Astrocyte (in vitro differentiated cells and primary cell): ENCODE measurements around the gene DROSHA. TPM values are rescaled to one million over a fixed set of nuclear protein-coding genes. Genes with fewer than 3 reads are reported as not detected.

Experiments used
- DNase-seq: peaks from one replicate; pipeline ENCODE4 v3.0.0-alpha.2; 2010; ENCODE audit warnings: low read depth
- FAIRE-seq: peaks from 2 replicates; lab custom pipeline; 2011; peaks lifted over from hg19 to GRCh38; lab: Jason Lieb, UNC
- H2AFZ ChIP-seq: 2 replicates; pipeline ENCODE4 v1.6.0; 2012; ENCODE audit warnings: low read depth, low read length, inconsistent platforms
- H3K27ac ChIP-seq: 2 replicates; pipeline ENCODE4 v1.5.1; 2011; ENCODE audit warnings: low read depth, low read length, inconsistent platforms
- H3K27me3 ChIP-seq: 2 replicates; pipeline ENCODE4 v1.6.0; 2011; ENCODE audit warnings: low read length, inconsistent platforms; ENCODE audit not compliant: insufficient read depth
- H3K36me3 ChIP-seq: 2 replicates; pipeline ENCODE4 v1.5.1; 2011; ENCODE audit warnings: low read length, inconsistent platforms; ENCODE audit not compliant: insufficient read depth
- H3K4me1 ChIP-seq: 2 replicates; pipeline ENCODE4 v1.5.1; 2011; ENCODE audit warnings: low read length, inconsistent platforms; ENCODE audit not compliant: insufficient read depth
- H3K4me2 ChIP-seq: 2 replicates; pipeline ENCODE4 v1.6.0; 2012; ENCODE audit warnings: low read length, inconsistent platforms
- H3K4me3 ChIP-seq: 2 replicates; pipeline ENCODE4 v1.5.1; 2011; ENCODE audit warnings: low read depth, mild to moderate bottlenecking, low read length, inconsistent platforms; ENCODE audit not compliant: insufficient read depth
- H3K79me2 ChIP-seq: 2 replicates; pipeline ENCODE4 v1.6.0; 2012; ENCODE audit warnings: mild to moderate bottlenecking, low read length, inconsistent platforms; ENCODE audit not compliant: insufficient read depth
- H3K9ac ChIP-seq: 2 replicates; pipeline ENCODE4 v1.6.0; 2012; ENCODE audit warnings: mild to moderate bottlenecking, low read length, inconsistent platforms
- H3K9me3 ChIP-seq: 2 replicates; pipeline ENCODE4 v1.5.1; 2012; ENCODE audit warnings: low read depth, mild to moderate bottlenecking, low read length, inconsistent platforms; ENCODE audit not compliant: insufficient read depth
- H4K20me1 ChIP-seq: 2 replicates; pipeline ENCODE4 v1.6.0; 2012; ENCODE audit warnings: low read length, inconsistent platforms; ENCODE audit not compliant: insufficient read depth
- H3K27ac Mint-ChIP-seq: one replicate; pipeline ENCODE4 v1.8.0; 2021; ENCODE audit warnings: mild to moderate bottlenecking, mixed read lengths; ENCODE audit not compliant: unreplicated experiment
- H3K27me3 Mint-ChIP-seq: one replicate; pipeline ENCODE4 v1.8.0; 2021; ENCODE audit warnings: low read depth, mixed read lengths; ENCODE audit not compliant: unreplicated experiment
- H3K36me3 Mint-ChIP-seq: one replicate; pipeline ENCODE4 v1.8.0; 2021; ENCODE audit warnings: low read depth, mixed read lengths; ENCODE audit not compliant: unreplicated experiment
- H3K4me1 Mint-ChIP-seq: one replicate; pipeline ENCODE4 v1.8.0; 2021; ENCODE audit warnings: low read depth, mixed read lengths; ENCODE audit not compliant: unreplicated experiment
- H3K4me3 Mint-ChIP-seq: one replicate; pipeline ENCODE4 v1.8.0; 2021; ENCODE audit warnings: mild to moderate bottlenecking, moderate library complexity, mixed read lengths; ENCODE audit not compliant: unreplicated experiment
- H3K9me3 Mint-ChIP-seq: one replicate; pipeline ENCODE4 v1.8.0; 2021; ENCODE audit warnings: mild to moderate bottlenecking, mixed read lengths; ENCODE audit not compliant: unreplicated experiment
- CTCF ChIP-seq: IDR thresholded peaks from 2 replicates; pipeline ENCODE4 v1.5.1; 2011; ENCODE audit warnings: low read depth, mild to moderate bottlenecking, inconsistent platforms, low read length, moderate library complexity; ENCODE audit not compliant: insufficient read depth
- EZH2 ChIP-seq: IDR thresholded peaks from 2 replicates; pipeline ENCODE4 v1.6.1; 2012; ENCODE audit warnings: mild to moderate bottlenecking, low read length, inconsistent platforms; ENCODE audit not compliant: insufficient read depth
- total RNA-seq: library from RNA; stranded (reverse); gene quantifications from 2 replicates; pipeline ENCODE4 v1.2.1, GENCODE V29; 2021

The DROSHA gene
- total RNA-seq, 1 donor from 2014 or later = 50.6 TPM

GRCh38 chr5:31453522-31453921, 78.4 kb downstream of the DROSHA start:
- H3K9me3 Mint-ChIP-seq = peaks cover 8% of the 10 kb centered on the region
- FAIRE-seq (no peak), DNase-seq (no peak)
- no peaks in the 10 kb centered on the region for H3K27me3 ChIP-seq
- H3K36me3 Mint-ChIP-seq = peaks cover 34% of the 10 kb centered on the region
- H3K4me2 ChIP-seq = no peak overlapping the region
- no peaks in the 10 kb centered on the region for H3K27me3 Mint-ChIP-seq
- no peaks in the 10 kb centered on the region for H4K20me1 ChIP-seq
- H2AFZ ChIP-seq = no peak overlapping the region
- H3K9ac ChIP-seq = no peak overlapping the region
- no peaks in the 10 kb centered on the region for H3K79me2 ChIP-seq
- H3K4me1 ChIP-seq = no peaks in the 10 kb centered on the region
- no peak overlapping the region for H3K4me3 ChIP-seq
- no peak for TF ChIP-seq EZH2
- TF ChIP-seq CTCF = no peak
- H3K36me3 ChIP-seq = peaks cover 8% of the 10 kb centered on the region
- no peak overlapping the region for H3K27ac Mint-ChIP-seq
- H3K27ac ChIP-seq = no peak overlapping the region
- no peaks in the 10 kb centered on the region for H3K9me3 ChIP-seq
- no peaks in the 10 kb centered on the region for H3K4me1 Mint-ChIP-seq
- no peak overlapping the region for H3K4me3 Mint-ChIP-seq

- Mint-ChIP-seq H3K9me3 (peaks cover 8% of the 10 kb centered on the region), H3K4me3 (no peak overlapping the region), H3K27me3 (no peaks in the 10 kb centered on the region), H3K27ac (no peak overlapping the region), H3K36me3 (peaks cover 33% of the 10 kb centered on the region), H3K4me1 (no peaks in the 10 kb centered on the region)
- Histone ChIP-seq H3K9me3 (no peaks in the 10 kb centered on the region), H3K4me1 (no peaks in the 10 kb centered on the region), H3K4me3 (no peak overlapping the region), H3K9ac (no peak overlapping the region), H3K27me3 (no peaks in the 10 kb centered on the region), H3K27ac (no peak overlapping the region), H4K20me1 (no peaks in the 10 kb centered on the region), H3K4me2 (no peak overlapping the region), H2AFZ (no peak overlapping the region), H3K79me2 (no peaks in the 10 kb centered on the region), H3K36me3 (peaks cover 8% of the 10 kb centered on the region)
- FAIRE-seq = no peak
- no peak for DNase-seq
- TF ChIP-seq EZH2 (no peak), CTCF (no peak)
These were observed 79.6 kb downstream of the DROSHA start for GRCh38 chr5:31452314-31452713.

- Histone ChIP-seq H3K4me1 (no peaks in the 10 kb centered on the region), H3K36me3 (peaks cover 3% of the 10 kb centered on the region), H3K79me2 (no peaks in the 10 kb centered on the region), H2AFZ (no peak overlapping the region), H3K4me3 (no peak overlapping the region), H3K27ac (no peak overlapping the region), H3K4me2 (no peak overlapping the region), H4K20me1 (no peaks in the 10 kb centered on the region), H3K27me3 (no peaks in the 10 kb centered on the region), H3K9ac (no peak overlapping the region), H3K9me3 (no peaks in the 10 kb centered on the region)
- Mint-ChIP-seq H3K27ac (no peak overlapping the region), H3K36me3 (peaks cover 25% of the 10 kb centered on the region), H3K4me3 (no peak overlapping the region), H3K4me1 (no peaks in the 10 kb centered on the region), H3K9me3 (peaks cover 1% of the 10 kb centered on the region), H3K27me3 (no peaks in the 10 kb centered on the region)
- no peak for FAIRE-seq
- TF ChIP-seq EZH2 (no peak), CTCF (no peak)
- DNase-seq = no peak
These were observed 81.9 kb downstream of the DROSHA start for GRCh38 chr5:31449962-31450361.
